ENCODE data around the gene KCTD16.

- no peak for TF ChIP-seq CTCF (IDR thresholded peaks at IDR 0.05)
- no peak for TF ChIP-seq POLR2A (IDR thresholded peaks at IDR 0.05)
Measured at GRCh38 chr5:144525000-144525399, 354.3 kb downstream of the KCTD16 start.
